CD4-positive, alpha-beta T cell treated with Interferon alpha-2 for 1 hour (primary cell): ENCODE results near the gene TECRL.

Experiments
- DNase-seq, 2 donors: peaks; one replicate each; pipeline ENCODE4 v3.0.0-alpha.2; 2020 to 2022

TECRL gene

GRCh38 chr4:64326507-64326906 is 82.7 kb downstream of the TECRL start:
- no peak for DNase-seq

DNA sequence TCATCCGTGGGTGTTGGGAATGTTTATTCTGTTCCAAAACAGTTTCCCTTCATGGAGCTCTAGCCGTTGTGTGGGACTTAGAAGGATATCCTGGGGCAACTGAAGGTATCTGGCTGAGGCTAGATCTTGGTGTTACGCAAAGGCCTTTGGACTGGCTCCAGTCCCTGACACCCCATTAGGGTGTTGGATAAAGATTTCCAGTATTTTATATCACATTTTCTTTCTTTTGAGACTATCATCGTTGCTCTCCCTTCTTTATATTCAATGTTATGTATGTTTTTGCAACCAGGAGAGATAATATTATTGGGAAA is 103.0 kb downstream of the TECRL start:
- no peak for DNase-seq

GRCh38 chr4:64305565-64306254 is 103.5 kb downstream of the TECRL start:
- DNase-seq, result no peak

DNA sequence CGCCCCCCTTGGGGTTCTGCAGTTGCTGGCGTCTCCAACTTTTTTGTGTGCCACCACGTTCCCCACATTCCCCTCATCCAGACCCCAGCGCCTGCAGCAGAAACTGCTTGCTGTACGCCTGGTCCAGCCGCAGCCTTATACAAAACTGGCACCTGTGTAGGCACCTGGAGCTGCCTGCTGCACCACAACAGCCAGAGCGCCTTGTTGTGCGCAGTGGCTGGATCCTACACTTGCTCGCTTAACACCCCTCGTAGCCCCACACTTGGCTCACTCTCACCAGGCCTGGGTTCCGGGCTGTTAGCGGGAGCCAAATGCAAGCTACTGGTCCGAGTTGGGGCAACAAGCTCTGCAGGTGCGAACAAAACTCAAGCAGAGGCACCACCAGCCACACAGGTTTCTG is 136.8 kb downstream of the TECRL start:
- DNase-seq, result no peak

GRCh38 chr4:64271601-64272081 is 137.6 kb downstream of the TECRL start:
- DNase-seq, result no peak

- DNase-seq, result no peak
Observed at GRCh38 chr4:64266669-64267068, 142.6 kb downstream of the TECRL start.

- DNase-seq, result no peak
Observed at GRCh38 chr4:64266263-64266662, 143.0 kb downstream of the TECRL start.

GRCh38 chr4:64251781-64252180 is 157.5 kb downstream of the TECRL start:
- no peak for DNase-seq

DNA sequence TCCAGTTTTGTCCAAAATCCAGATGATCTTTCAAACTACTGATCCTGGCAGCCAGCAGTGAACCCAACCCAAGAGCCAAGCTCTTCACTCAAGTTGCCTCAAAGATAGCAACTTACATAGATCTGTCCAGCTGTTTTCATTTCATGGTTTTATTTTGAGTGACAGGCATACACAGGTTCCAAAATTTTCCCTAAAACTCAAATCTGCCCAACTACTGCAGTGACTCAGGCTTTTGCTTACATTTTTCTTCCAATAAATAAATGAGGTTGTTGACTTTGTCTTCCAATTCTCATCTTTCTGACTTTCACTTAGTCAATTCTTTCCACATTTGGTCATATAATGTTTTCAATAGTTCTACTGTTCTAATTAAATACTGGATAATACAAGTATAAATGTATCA is 158.8 kb downstream of the TECRL start:
- DNase-seq, result no peak

GRCh38 chr4:64250061-64250460 is 159.2 kb downstream of the TECRL start:
- no peak for DNase-seq

DNA sequence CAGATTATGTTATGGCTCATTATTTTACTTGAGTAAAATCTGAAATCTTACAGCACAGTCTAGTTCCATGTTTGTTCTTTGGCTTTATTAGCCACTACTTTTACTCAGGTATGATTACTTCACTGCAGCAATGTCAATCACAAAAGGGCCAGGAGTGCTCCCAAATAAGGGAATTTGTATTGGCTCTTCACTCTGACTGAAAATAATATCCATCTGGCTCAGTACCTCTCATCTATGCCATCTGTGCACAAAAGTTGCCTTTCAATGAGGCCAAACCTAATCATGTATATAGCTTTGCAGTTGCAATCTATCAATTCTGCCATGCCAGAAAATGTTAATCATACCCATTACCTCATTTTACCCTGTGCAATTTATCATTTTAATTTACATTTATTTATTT is 161.1 kb downstream of the TECRL start:
- DNase-seq, result no peak

DNA sequence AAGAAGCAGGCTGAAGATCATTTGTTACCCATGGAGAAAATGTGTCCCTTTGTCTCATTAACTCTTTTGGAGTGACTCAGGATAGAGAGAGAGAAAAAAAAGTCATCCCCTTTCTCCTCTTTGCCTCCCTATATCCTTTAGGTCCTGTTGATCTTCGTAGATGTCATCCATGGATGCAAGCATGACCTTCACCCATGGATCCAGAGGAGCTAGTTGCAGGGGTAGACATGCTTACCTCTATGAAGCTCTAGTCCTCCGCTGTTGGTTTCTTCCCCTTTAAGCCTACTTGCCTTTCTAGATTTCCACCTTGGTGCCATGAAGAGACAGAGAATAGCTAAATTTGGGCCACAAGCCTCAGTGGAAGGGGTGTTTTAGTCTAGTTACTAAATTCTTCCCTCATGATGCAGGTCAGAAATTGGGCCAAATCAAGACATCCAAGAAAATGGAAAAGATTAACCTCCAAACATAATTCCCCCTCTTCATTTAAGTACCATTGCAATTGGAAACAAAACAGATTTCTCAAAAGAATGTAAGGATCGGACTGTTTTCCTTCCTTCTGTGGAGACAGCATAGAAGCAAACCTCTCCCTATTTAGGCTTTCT is 178.4 kb downstream of the TECRL start:
- no peak for DNase-seq
